SKM-1 treated with dmso at 0.1 percent for 144 hours (cell line): ENCODE data around the gene SPINDOC.
A peak's percentile ranks its signal among the peaks of the same experiment; 100 is the strongest.
"Not testable (repeated sequence)": the region's sequence is repeated elsewhere in the genome, so short reads cannot be mapped to it uniquely, and the experiment has no call there.

Experiments
- DNase-seq: peaks from one replicate; lab custom pipeline; 2025; ENCODE audit not compliant: unreplicated experiment; lab: John Stamatoyannopoulos, UW

The SPINDOC gene

DNA sequence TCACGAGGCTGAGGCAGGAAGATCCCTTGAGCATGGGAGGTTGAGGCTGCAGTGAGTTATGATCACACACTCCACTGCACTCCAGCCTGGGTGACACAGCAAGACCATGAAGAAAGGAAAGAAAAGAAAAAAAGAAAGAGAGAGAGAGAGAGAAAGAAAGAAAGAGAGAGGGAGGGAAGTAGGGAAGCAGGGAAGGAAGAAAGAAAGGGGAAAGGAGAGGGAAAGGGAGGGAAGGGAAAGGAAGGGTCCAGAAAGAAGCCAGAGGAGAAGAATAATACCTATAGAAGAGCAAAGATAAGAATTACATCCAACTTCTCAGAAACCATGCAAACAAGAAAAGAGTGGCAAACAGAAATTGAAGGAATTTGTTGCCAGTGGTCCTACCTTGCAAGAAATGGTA, 27.4 kb upstream of the SPINDOC start:
- no peak for DNase-seq

DNA sequence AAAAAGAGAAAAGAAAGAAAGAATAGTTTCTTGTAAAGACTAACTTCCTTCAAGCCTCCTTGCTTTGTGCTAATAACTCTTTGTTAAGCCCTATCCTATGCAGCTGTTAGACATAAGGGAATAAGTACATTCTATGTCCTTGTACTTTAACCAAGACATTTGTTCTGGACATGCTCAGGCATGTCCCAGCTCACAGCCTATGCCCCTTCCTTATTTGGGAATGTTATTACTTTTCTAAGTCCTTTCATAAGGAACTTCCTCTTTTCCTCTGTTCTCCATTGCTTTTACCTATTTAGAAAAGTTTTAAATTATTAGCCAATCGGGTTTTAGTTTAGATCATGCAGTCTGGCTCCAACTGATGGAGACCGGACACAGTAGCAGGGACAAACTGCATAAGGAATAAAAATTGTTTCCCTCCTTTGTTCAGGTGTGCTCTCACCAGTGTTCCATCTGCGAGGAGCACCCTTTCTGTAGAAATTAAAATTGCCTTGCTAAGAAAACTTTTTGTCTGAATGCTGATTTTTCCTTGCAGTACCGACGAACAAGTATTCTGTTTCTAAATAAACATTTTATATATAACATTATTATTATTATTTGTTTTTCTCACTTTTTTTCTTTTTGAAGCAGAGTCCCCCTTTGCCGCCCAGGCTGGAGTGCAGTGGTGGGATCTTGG, 21.6 kb upstream of the SPINDOC start:
- DNase-seq, result no peak

DNA sequence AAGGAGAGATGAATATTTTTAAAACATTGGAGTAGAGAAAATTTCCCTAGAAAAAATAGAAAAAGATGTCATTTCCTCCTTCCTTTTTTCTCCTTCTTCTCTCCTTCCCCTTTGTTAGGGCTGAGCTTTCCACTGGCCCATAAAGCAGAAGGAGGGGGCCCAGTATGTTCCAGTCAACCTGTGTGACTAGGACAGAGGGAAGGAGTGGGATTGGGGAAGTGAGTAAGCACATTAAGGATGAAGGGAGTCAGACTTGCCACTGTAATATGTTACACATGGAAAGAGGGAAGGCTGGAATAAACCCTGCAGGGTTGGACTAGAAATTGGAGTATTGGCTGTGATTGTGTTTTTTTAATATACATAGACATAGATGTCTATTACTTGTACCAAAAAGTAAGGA, 20.1 kb upstream of the SPINDOC start:
- peak; percentile 25 for DNase-seq

DNA sequence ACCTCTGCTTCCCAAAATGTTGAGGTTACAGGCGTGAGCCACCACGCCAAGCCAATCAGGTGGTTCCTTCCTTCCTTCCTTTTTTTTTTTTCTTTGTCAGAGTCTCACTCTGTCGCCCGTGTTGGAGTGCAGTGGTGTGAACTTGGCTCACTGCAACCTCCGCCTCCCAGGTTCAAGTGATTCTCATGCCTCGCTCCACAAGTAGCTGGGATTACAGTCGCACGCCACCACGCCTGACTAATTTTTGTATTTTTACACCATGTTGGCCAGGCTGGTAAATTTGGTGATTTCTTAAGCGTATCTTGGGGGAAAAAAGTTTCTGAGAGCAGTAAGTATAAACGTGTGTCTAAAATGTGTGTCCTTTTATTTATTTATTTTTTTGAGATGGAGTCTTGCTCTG, 18.2 kb upstream of the SPINDOC start:
- DNase-seq, result no peak

DNA sequence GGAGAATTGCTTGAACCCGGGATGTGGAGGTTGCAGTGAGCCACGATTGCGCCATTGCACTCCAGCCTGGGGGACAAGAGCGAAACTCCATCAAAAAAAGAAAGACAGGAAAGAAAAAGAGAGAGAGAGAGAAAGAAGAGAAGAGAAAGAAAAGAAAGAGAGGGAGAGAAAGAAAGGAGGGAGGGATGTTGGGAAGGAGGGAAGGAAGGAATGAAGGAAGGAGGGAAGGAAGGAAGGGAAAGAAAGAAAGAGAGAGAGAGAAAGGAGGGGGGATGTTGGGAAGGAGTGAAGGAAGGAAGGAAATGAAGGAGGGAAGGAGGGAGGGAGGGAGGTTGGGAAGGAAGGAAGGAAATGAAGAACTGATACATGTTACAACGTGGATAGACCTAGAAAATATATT, 12.3 kb upstream of the SPINDOC start:
- DNase-seq, result no peak

DNA sequence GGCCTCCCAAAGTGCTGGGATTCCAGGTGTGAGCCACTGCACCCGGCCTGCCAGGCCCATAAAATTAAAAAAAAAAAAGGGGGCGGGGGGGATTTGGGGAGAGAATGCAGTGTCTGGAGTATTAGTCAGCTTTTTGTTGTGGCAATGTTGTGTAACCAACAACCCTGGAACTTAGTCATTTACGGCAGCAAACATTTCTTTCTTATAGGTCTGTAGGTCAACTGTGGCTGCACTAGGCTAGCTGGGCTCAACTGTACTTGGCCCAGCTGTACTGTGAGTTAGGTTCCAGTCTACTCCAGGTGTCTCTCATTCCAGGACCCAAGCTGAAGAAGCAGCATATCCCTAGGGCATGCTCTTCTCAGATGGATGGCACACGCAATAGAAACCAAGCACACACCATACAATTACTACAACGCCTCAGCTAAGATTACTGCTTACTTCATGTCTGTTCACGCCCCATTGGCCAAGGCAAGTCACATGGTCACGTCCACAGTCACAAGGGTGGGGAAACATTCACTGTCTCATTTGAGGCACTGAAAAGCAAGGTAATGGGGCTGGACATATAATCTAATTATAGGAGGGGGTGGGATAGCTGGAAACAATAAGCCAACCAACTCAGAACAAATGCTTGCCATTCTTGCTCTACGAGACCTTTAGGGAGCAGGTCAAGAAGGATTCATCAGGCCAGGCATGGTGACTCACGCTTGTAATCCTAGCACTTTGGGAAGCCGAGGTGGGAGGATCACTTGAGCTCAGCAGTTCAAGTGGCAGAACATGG, 10.4 kb upstream of the SPINDOC start:
- no peak for DNase-seq

DNA sequence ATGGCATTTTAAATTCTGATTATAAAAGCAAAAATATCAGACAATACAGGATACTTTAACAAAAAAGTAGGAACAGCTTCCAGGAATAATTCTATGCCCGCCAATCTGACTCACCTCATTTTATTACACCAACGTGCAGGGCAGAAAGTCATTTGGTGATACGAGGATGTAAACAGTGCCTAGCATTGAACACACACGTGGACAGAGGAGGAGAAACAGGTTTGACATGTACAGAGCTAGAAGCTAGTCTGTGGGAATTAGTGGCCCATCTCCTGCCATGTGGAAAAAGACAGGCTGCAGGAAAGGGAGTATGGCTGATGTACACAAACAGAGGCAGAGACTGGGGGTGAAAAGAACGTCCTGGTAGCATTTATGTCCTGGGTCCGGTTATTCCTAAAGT, 9.0 kb upstream of the SPINDOC start:
- no peak for DNase-seq

DNA sequence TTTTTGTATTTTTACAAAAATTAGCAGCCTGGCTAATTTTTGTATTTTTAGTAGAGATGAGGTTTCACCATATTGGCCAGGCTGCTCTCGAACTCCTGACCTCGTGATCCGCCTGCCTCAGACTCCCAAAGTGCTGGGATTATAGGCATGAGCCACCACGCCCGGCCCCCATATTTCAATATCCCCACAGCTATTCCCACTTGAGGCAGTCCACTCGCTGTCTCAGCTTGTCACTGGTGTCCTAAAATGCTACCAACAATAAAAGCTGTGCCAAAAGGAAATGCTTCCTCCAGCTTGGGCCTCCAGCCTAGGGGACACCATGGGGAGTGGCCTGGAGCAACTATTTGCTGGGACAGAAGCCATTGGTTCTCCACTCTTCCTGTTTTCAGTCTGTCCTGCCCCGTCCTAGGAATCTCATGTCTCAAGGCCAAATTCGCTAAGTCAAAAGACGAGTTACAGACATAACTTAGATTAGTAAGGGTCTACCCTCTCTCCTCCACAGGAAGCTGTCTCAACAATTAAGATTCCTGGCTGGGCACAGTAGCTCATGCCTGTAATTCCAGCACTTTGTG, 7.3 kb upstream of the SPINDOC start:
- DNase-seq, result no peak

DNA sequence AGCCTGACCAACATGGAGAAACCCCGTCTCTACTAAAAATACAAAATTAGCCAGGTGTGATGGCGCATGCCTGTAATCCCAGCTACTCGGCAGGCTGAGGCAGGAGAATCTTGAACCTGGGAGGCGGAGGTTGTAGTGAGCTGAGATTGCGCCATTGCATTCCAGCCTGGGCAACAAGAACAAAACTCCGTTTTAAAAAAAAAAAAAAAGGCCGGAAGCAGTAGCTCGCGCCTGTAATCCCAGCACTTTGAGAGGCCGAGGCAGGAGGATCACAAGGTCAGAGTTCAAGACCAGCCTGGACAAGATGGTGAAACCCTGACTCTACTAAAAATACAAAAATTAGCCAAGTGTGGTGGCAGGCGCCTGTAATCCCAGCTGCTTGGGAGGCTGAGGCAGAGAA, 2.9 kb upstream of the SPINDOC start:
- not testable (repeated sequence) for DNase-seq

DNA sequence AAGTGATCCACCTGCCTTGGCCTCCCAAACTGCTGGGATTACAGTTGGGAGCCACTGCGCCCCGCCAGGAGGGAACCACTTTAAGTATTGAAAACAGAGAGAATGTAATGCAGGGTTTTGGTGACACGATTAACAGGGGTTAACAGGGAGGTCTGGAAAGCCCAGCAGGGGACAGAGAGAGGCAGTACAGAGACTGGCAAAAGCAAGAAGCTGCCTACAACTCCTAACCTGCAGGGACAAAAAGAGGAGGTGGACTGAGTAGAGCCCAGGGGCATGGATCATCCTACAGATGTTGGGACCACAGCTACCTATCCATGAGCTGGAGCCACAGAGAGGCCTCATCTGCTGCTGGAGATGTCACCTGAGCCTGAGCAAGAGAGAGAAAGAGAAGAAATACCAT, 1.7 kb upstream of the SPINDOC start:
- no peak for DNase-seq

DNA sequence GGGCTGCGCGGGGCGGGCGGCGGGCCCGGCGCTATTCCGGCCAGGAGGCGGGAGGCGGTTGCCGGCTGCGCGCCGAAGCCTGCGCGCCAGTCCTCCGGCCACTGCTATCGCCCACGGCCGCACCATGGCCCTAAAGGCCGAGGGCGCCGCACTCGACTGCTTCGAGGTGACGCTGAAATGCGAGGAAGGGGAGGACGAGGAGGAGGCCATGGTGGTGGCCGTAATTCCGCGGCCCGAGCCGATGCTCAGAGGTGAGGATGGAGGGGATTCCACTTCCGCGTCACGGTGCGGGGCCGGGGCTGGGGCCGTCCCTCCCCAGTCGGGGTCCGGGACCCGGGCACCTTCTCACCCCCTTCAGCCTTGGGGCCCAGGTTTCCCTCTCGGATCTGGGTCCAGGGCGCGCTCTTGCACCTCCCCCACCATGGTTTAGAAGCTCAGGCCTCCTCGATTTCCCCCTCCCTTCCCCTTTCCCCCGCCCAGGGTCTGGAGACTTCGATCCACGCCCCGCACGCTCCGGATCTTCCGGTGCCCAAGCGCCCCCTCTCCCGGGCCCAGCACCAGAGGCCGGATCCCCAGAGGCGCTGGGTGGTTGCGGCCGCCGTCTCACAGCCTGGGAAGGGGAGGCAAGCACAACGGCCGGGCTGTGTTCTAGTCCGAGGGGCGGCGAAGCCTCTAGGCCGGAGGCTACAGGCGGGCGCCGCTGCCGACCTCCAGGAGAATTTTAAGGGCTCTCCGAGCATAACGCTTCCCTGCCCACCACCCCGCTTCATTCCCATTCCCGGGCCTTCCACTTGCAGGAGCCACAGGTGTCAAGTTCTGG, 517 bp downstream of the SPINDOC start:
- no peak for DNase-seq

DNA sequence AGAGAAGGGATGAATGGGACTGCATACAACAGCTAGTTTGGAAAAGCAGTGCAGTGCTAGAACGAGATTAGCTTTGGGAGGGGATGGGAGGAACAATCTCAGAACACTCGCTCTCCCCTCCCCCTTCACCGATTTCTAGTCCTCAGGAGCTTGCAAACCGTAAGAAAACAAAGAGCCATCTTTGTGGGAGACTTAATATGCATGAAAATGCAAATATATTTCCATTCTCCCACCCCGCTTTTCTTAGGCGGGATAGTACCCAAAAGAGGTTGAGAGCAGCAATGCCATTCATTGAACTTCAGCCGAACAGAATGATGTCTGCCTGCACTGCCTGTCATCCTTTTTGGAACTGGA, 1.1 kb downstream of the SPINDOC start:
- DNase-seq, result no peak

DNA sequence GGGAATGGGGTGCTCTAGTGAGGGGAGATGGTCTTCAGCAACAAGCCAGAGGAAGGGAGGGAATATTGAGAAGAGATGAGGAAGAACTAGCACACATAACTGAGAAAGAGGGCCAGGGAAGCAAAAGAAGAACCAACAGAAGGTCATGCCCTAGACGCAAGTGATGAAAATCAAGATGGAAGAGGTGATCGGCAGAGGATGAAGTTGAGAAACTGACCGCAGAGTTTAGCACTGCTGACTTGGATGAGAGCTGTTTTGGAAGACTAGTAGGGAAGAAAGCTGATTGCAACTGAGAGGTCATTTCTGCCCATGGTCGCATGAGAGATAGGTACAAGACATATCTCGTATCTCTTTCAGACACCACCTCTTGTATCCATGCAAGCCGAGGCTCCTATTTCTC, 2.9 kb downstream of the SPINDOC start:
- peak; percentile 58 for DNase-seq

DNA sequence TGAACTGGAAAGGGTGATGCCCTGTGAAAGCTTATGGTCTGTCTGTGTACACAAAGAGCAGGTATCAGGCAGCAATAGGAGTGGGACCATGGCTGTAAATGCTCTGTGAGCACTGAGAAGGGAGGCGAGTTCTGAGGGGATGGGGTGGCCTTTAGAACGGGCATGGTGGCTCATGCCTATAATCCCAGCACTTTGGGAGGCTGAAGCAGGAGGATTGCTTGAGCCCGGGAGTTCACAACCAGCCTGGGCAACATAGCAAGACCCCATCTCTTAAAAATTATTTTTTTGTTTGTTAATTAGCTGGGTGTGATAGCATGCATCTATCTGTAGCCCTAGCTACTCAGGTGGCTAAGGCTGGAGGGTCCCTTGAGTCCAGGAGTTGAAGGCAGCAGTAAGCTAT, 3.5 kb downstream of the SPINDOC start:
- no peak for DNase-seq

DNA sequence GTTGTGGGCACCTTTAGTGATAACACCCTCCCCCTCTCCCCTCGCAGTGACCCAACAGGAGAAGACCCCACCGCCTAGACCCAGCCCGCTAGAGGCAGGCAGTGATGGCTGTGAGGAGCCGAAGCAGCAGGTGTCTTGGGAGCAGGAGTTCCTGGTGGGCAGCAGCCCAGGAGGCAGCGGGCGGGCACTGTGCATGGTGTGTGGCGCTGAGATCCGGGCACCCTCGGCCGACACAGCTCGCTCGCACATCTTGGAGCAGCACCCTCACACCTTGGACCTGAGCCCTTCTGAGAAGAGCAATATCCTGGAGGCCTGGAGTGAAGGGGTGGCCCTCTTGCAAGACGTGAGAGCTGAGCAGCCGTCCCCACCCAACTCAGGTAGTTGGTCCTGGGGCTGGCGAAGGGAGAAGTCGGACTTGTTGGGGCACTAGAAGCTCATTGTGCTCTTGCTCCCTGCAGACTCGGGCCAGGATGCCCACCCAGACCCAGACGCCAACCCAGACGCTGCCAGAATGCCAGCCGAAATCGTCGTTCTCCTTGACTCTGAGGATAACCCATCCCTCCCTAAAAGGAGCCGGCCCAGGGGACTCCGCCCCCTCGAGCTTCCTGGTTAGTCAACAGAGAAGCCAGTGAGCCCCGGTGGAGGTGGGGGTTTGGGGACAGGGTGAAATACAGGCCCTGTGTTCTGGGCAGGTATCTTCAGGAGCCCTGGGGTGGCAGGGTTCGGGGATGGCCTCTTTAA, 4.7 kb downstream of the SPINDOC start:
- no peak for DNase-seq

DNA sequence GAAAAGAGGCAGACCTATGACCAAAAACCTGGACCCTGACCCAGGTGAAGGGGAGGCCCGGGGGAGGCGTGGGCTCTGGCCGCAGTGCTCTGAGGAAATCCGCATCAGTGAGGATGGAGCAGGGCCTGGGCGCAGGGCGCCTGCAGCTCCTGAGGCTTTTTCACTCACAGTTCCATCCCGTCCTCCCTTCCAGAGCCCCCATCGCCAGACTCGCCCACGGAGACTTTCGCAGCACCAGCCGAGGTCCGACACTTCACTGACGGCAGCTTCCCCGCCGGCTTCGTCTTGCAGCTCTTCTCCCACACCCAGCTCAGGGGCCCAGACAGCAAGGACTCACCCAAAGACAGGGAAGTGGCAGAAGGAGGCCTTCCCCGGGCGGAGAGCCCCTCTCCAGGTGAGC, 5.4 kb downstream of the SPINDOC start:
- no peak for DNase-seq

DNA sequence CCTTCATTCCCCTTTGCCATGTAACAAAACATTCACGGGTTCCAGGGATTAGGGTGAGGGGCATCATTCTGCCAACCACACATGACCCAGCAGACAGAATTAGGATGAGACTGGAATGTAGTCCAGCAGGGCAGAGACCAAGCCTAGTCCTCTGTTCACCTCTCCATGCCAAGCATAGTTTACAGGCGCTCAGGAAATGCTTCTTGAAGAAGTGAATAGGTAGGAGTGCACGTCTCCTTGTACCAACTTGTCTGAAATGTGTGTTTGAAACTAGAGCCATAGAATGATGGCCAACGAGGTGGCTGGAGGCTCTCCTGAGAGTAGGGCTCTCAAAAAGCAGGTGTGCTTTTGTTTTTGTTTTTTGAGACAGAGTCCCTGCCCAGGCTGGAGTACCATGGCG, 8.2 kb downstream of the SPINDOC start:
- DNase-seq, result no peak

DNA sequence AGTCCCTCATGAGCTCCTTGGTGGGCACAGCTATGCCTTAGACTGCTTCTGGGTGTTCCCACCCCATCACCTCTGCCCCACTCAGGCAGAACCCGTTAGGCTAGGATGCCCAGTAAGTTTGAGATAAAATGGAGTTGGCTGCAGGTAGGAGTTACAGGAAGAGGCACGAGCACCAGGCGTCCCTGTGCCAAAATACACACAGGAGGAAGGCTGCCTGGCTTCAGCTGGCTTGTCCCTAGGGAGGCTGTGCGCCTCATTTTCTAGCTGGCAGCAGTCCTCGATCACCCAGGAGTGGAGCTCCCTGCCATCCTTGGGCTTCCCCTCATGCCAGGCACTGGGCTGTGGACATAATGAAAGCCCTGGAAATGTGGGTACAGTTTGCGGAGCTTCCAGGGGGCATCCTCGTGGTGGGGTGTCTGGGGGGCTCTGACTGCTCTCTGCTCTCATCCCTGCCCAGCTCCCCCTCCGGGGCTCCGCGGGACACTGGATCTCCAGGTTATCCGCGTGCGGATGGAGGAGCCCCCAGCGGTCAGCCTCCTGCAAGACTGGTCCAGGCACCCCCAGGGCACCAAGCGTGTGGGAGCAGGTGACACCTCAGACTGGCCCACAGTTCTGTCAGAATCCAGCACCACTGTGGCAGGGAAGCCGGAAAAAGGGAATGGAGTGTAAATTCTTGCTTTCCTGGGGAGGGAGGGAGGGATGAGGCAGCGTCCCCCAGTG, 13.4 kb downstream of the SPINDOC start:
- DNase-seq, result no peak

DNA sequence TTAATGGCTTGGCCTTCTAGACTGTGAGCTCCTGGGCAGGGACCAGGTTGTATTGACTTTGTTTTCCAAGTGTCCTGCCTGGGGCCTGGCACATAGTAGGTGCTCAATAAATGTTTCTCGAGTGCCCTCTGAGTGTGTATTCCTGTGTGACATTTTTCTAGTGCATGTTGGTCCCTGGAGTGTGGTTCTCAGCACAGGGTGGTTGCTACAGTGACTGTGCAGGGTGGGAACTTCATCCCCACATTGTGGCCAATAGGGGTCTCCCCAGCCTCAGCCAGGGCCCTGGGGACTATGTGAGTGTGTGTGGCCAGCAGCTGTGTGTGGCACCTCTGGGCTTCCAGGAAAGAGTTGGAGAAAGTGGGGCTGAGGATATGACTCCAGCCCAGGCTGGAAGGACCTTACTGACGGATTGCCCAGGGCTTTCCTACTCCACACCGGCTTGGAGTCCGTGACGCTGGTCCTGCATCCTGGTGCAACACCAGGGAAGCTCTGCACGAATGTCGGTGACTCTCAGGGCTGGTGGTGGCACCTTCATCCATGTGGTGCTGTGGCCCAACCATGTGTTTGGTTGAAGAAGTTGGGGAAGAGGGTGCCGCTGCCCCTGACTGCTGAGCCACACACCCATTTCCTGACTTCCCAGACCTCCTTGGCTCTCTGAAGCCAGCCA, 16.7 kb downstream of the SPINDOC start:
- no peak for DNase-seq

DNA sequence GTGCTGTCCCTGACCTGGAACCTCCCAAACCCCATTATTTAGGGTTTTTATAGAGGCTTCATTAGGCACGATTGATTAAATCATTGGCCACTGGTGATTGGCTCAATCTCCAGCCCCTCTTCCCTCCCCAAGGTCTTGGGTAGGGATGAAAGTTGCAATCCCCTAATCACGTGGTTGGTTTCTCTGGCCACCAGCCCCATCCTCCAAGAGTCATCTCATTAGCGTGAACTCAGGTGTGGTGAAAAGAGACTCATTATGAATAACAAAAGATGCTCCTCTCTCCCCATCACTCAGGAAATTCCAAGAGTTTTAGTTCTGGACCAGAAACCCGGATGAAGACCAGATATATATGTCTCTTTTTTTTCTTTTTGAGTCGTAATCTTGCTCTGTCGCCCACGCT, 18.1 kb downstream of the SPINDOC start:
- DNase-seq, result no peak
